GM15510 (cell line): Measurements from ENCODE around the gene SLC3A2.
A peak's percentile ranks its signal among the peaks of the same experiment; 100 is the strongest.

Source experiments
- POLR2A ChIP-seq: IDR thresholded peaks from 3 replicates; pipeline ENCODE4 v1.6.1; 2011; ENCODE audit warnings: borderline replicate concordance; ENCODE audit not compliant: insufficient read length; ENCODE audit errors: extremely low read depth

Gene SLC3A2

GRCh38 chr11:62847767-62848314 is 32.9 kb upstream of the SLC3A2 start:
- TF ChIP-seq POLR2A: no peak

GRCh38 chr11:62850911-62851806 is 29.5 kb upstream of the SLC3A2 start:
- TF ChIP-seq POLR2A: no peak

GRCh38 chr11:62851807-62852522 is 28.7 kb upstream of the SLC3A2 start:
- peak; percentile 26 for TF ChIP-seq POLR2A

- peak; percentile 6 for TF ChIP-seq POLR2A
Measured at GRCh38 chr11:62852523-62853188, 28.0 kb upstream of the SLC3A2 start.

GRCh38 chr11:62853279-62853965 is 27.3 kb upstream of the SLC3A2 start:
- TF ChIP-seq POLR2A: no peak

- peak; percentile 7 for TF ChIP-seq POLR2A
Measured at GRCh38 chr11:62854013-62854824, 26.5 kb upstream of the SLC3A2 start.

GRCh38 chr11:62854825-62855570 is 25.7 kb upstream of the SLC3A2 start:
- peak; percentile 6 for TF ChIP-seq POLR2A

- peak; percentile 99 for TF ChIP-seq POLR2A
Measured at GRCh38 chr11:62855571-62856332, 24.9 kb upstream of the SLC3A2 start.

- TF ChIP-seq POLR2A: no peak
Measured at GRCh38 chr11:62856333-62856895, 24.3 kb upstream of the SLC3A2 start.

- no peak for TF ChIP-seq POLR2A
Measured at GRCh38 chr11:62857541-62857982, 23.1 kb upstream of the SLC3A2 start.

GRCh38 chr11:62858201-62858600 is 22.5 kb upstream of the SLC3A2 start:
- TF ChIP-seq POLR2A: no peak

- TF ChIP-seq POLR2A: no peak
Measured at GRCh38 chr11:62860835-62861563, 19.7 kb upstream of the SLC3A2 start.
